Astrocyte (in vitro differentiated cells and primary cell): ENCODE data around the gene SOBP. TPM values are rescaled to one million over a fixed set of nuclear protein-coding genes. Genes with fewer than 3 reads are reported as not detected.

ENCODE experiments used
- DNase-seq: peaks from one replicate; pipeline ENCODE4 v3.0.0-alpha.2; 2010; ENCODE audit warnings: low read depth
- FAIRE-seq: peaks from 2 replicates; lab custom pipeline; 2011; peaks lifted over from hg19 to GRCh38; lab: Jason Lieb, UNC
- H2AFZ ChIP-seq: 2 replicates; pipeline ENCODE4 v1.6.0; 2012; ENCODE audit warnings: low read depth, low read length, inconsistent platforms
- H3K27ac ChIP-seq: 2 replicates; pipeline ENCODE4 v1.5.1; 2011; ENCODE audit warnings: low read depth, low read length, inconsistent platforms
- H3K27me3 ChIP-seq: 2 replicates; pipeline ENCODE4 v1.6.0; 2011; ENCODE audit warnings: low read length, inconsistent platforms; ENCODE audit not compliant: insufficient read depth
- H3K36me3 ChIP-seq: 2 replicates; pipeline ENCODE4 v1.5.1; 2011; ENCODE audit warnings: low read length, inconsistent platforms; ENCODE audit not compliant: insufficient read depth
- H3K4me1 ChIP-seq: 2 replicates; pipeline ENCODE4 v1.5.1; 2011; ENCODE audit warnings: low read length, inconsistent platforms; ENCODE audit not compliant: insufficient read depth
- H3K4me2 ChIP-seq: 2 replicates; pipeline ENCODE4 v1.6.0; 2012; ENCODE audit warnings: low read length, inconsistent platforms
- H3K4me3 ChIP-seq: 2 replicates; pipeline ENCODE4 v1.5.1; 2011; ENCODE audit warnings: low read depth, mild to moderate bottlenecking, low read length, inconsistent platforms; ENCODE audit not compliant: insufficient read depth
- H3K79me2 ChIP-seq: 2 replicates; pipeline ENCODE4 v1.6.0; 2012; ENCODE audit warnings: mild to moderate bottlenecking, low read length, inconsistent platforms; ENCODE audit not compliant: insufficient read depth
- H3K9ac ChIP-seq: 2 replicates; pipeline ENCODE4 v1.6.0; 2012; ENCODE audit warnings: mild to moderate bottlenecking, low read length, inconsistent platforms
- H3K9me3 ChIP-seq: 2 replicates; pipeline ENCODE4 v1.5.1; 2012; ENCODE audit warnings: low read depth, mild to moderate bottlenecking, low read length, inconsistent platforms; ENCODE audit not compliant: insufficient read depth
- H4K20me1 ChIP-seq: 2 replicates; pipeline ENCODE4 v1.6.0; 2012; ENCODE audit warnings: low read length, inconsistent platforms; ENCODE audit not compliant: insufficient read depth
- H3K27ac Mint-ChIP-seq: one replicate; pipeline ENCODE4 v1.8.0; 2021; ENCODE audit warnings: mild to moderate bottlenecking, mixed read lengths; ENCODE audit not compliant: unreplicated experiment
- H3K27me3 Mint-ChIP-seq: one replicate; pipeline ENCODE4 v1.8.0; 2021; ENCODE audit warnings: low read depth, mixed read lengths; ENCODE audit not compliant: unreplicated experiment
- H3K36me3 Mint-ChIP-seq: one replicate; pipeline ENCODE4 v1.8.0; 2021; ENCODE audit warnings: low read depth, mixed read lengths; ENCODE audit not compliant: unreplicated experiment
- H3K4me1 Mint-ChIP-seq: one replicate; pipeline ENCODE4 v1.8.0; 2021; ENCODE audit warnings: low read depth, mixed read lengths; ENCODE audit not compliant: unreplicated experiment
- H3K4me3 Mint-ChIP-seq: one replicate; pipeline ENCODE4 v1.8.0; 2021; ENCODE audit warnings: mild to moderate bottlenecking, moderate library complexity, mixed read lengths; ENCODE audit not compliant: unreplicated experiment
- H3K9me3 Mint-ChIP-seq: one replicate; pipeline ENCODE4 v1.8.0; 2021; ENCODE audit warnings: mild to moderate bottlenecking, mixed read lengths; ENCODE audit not compliant: unreplicated experiment
- EZH2 ChIP-seq: IDR thresholded peaks from 2 replicates; pipeline ENCODE4 v1.6.1; 2012; ENCODE audit warnings: mild to moderate bottlenecking, low read length, inconsistent platforms; ENCODE audit not compliant: insufficient read depth
- total RNA-seq: library from RNA; stranded (reverse); gene quantifications from 2 replicates; pipeline ENCODE4 v1.2.1, GENCODE V29; 2021
- TF ChIP-seq, protein P1 (sequence below): IDR thresholded peaks from 2 replicates; pipeline ENCODE4 v1.5.1; 2011; ENCODE audit warnings: low read depth, mild to moderate bottlenecking, inconsistent platforms, low read length, moderate library complexity; ENCODE audit not compliant: insufficient read depth

The SOBP gene
- total RNA-seq, 1 donor from 2014 or later = 4.7 TPM

DNA sequence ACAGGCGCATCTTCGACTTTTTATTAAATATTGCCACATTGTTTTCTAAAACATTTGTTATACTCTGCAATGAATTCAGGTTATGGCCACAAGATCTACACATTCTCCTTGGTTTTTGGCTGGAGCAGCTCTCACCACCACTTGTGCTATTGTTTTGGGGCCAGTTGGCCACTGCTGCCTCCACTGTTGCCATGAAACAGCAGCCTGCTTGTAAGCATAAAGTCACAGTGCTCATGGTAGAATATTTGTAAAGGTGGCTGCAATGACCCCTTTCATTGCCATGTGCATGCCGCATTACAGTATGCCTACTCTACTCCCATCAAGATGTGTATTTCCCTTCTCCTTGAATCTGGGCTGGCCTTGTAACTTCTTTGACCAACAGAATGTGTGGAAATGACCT is 192.8 kb downstream of the SOBP start:
- TF ChIP-seq, protein P1, sequence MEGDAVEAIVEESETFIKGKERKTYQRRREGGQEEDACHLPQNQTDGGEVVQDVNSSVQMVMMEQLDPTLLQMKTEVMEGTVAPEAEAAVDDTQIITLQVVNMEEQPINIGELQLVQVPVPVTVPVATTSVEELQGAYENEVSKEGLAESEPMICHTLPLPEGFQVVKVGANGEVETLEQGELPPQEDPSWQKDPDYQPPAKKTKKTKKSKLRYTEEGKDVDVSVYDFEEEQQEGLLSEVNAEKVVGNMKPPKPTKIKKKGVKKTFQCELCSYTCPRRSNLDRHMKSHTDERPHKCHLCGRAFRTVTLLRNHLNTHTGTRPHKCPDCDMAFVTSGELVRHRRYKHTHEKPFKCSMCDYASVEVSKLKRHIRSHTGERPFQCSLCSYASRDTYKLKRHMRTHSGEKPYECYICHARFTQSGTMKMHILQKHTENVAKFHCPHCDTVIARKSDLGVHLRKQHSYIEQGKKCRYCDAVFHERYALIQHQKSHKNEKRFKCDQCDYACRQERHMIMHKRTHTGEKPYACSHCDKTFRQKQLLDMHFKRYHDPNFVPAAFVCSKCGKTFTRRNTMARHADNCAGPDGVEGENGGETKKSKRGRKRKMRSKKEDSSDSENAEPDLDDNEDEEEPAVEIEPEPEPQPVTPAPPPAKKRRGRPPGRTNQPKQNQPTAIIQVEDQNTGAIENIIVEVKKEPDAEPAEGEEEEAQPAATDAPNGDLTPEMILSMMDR = no peak
- no peak for TF ChIP-seq EZH2
- peaks cover 6% of the 10 kb centered on the region for H3K9me3 ChIP-seq
- H3K27ac Mint-ChIP-seq = no peak overlapping the region
- FAIRE-seq (no peak), DNase-seq (no peak)
- H3K4me2 ChIP-seq = no peak overlapping the region
- H3K4me3 Mint-ChIP-seq = no peak overlapping the region
- H3K4me1 Mint-ChIP-seq = peaks cover 3% of the 10 kb centered on the region
- H2AFZ ChIP-seq = no peak overlapping the region
- H3K4me1 ChIP-seq = no peaks in the 10 kb centered on the region
- no peaks in the 10 kb centered on the region for H4K20me1 ChIP-seq
- peaks cover 5% of the 10 kb centered on the region for H3K9me3 Mint-ChIP-seq
- no peak overlapping the region for H3K9ac ChIP-seq
- H3K36me3 Mint-ChIP-seq = no peaks in the 10 kb centered on the region
- no peak overlapping the region for H3K27ac ChIP-seq
- H3K79me2 ChIP-seq = no peaks in the 10 kb centered on the region
- no peak overlapping the region for H3K4me3 ChIP-seq
- H3K27me3 ChIP-seq = no peaks in the 10 kb centered on the region
- no peaks in the 10 kb centered on the region for H3K36me3 ChIP-seq
- H3K27me3 Mint-ChIP-seq = peaks cover 3% of the 10 kb centered on the region

DNA sequence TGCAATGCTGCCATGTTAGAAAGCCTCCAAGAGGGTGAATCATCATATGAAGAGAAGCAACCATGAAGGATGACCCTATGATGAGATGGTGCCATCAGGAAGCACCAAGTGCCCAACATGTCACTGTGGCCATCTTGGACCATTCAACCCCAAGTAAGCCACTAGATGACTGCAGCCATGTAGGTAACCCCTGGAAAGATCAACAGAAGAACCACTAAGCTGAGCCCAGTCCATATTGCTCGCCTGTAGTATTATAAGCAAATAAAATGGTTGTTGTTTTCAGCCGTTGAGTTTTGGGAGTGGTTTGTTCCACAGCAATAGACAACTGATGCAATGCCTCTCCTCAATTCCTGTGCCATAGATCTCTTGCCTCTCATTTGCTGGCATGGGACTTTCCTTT is 193.3 kb downstream of the SOBP start:
- no peaks in the 10 kb centered on the region for H3K27me3 ChIP-seq
- H2AFZ ChIP-seq = no peak overlapping the region
- H3K4me3 Mint-ChIP-seq = no peak overlapping the region
- DNase-seq (no peak), FAIRE-seq (no peak)
- no peak overlapping the region for H3K27ac Mint-ChIP-seq
- H4K20me1 ChIP-seq = no peaks in the 10 kb centered on the region
- no peaks in the 10 kb centered on the region for H3K4me1 ChIP-seq
- peaks cover 3% of the 10 kb centered on the region for H3K4me1 Mint-ChIP-seq
- peaks cover 6% of the 10 kb centered on the region for H3K9me3 ChIP-seq
- no peaks in the 10 kb centered on the region for H3K36me3 Mint-ChIP-seq
- H3K4me2 ChIP-seq = no peak overlapping the region
- no peak overlapping the region for H3K4me3 ChIP-seq
- no peak overlapping the region for H3K9ac ChIP-seq
- H3K9me3 Mint-ChIP-seq = peaks cover 5% of the 10 kb centered on the region
- no peaks in the 10 kb centered on the region for H3K36me3 ChIP-seq
- no peak for TF ChIP-seq EZH2
- TF ChIP-seq, protein P1 = no peak
- no peaks in the 10 kb centered on the region for H3K79me2 ChIP-seq
- peaks cover 3% of the 10 kb centered on the region for H3K27me3 Mint-ChIP-seq
- no peak overlapping the region for H3K27ac ChIP-seq

DNA sequence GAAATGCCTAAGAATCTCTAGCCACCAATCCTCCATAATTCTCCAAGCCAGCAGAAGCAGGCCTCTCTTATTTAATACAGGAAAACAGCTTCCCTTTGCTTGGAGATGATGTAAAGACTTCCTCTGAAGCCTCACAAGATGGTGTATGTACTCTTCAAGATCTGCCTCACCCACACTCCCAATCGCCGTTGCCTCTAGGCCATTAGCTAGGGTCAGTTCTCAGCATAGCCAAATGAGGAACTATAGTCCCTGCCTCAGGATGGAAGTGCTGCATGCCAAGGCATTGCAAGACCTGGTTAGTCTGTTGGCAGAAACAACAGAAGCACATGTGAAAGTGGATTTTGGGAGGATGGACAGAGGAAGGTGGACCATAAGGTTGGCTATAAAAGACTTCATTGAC is 195.1 kb downstream of the SOBP start:
- H3K4me1 Mint-ChIP-seq = no peaks in the 10 kb centered on the region
- H4K20me1 ChIP-seq = no peaks in the 10 kb centered on the region
- no peaks in the 10 kb centered on the region for H3K36me3 Mint-ChIP-seq
- H3K36me3 ChIP-seq = no peaks in the 10 kb centered on the region
- H3K4me2 ChIP-seq = no peak overlapping the region
- H3K9me3 Mint-ChIP-seq = peaks cover 5% of the 10 kb centered on the region
- H3K27ac ChIP-seq = no peak overlapping the region
- no peak for FAIRE-seq
- H3K9ac ChIP-seq = no peak overlapping the region
- no peak overlapping the region for H3K4me3 ChIP-seq
- no peak overlapping the region for H3K27ac Mint-ChIP-seq
- DNase-seq = no peak
- no peak overlapping the region for H3K4me3 Mint-ChIP-seq
- H3K4me1 ChIP-seq = no peaks in the 10 kb centered on the region
- no peak for TF ChIP-seq EZH2
- TF ChIP-seq, protein P1 = no peak
- H3K79me2 ChIP-seq = no peaks in the 10 kb centered on the region
- H3K27me3 Mint-ChIP-seq = peaks cover 3% of the 10 kb centered on the region
- H3K9me3 ChIP-seq = peaks cover 6% of the 10 kb centered on the region
- H3K27me3 ChIP-seq = no peaks in the 10 kb centered on the region
- no peak overlapping the region for H2AFZ ChIP-seq
